Neural progenitor cell (in vitro differentiated cells): ENCODE results near the gene MFGE8. TPM values are rescaled to one million over a fixed set of nuclear protein-coding genes. Genes with fewer than 3 reads are reported as not detected.
A peak's percentile ranks its signal among the peaks of the same experiment; 100 is the strongest.
"Not testable (repeated sequence)": the region's sequence is repeated elsewhere in the genome, so short reads cannot be mapped to it uniquely, and the experiment has no call there.

Source experiments
- DNase-seq: peaks from one replicate; pipeline ENCODE4 v3.0.0-alpha.2; 2016; ENCODE audit warnings: low spot score
- H2AFZ ChIP-seq: fragments of 200-600 bp; sonication (generic); replicated peaks from 2 replicates; pipeline ENCODE4 v1.6.1; 2016; ENCODE audit warnings: antibody characterized with exemption
- H3F3A ChIP-seq: fragments of 200-600 bp; sonication (generic); 2 replicates; pipeline ENCODE4 v1.6.1; 2016; ENCODE audit warnings: antibody characterized with exemption, low read depth
- H3K27ac ChIP-seq: fragments of 200-600 bp; sonication (generic); 2 replicates; pipeline ENCODE4 v1.5.1; 2016; ENCODE audit warnings: mild to moderate bottlenecking
- H3K27me3 ChIP-seq: fragments of 200-600 bp; sonication (generic); 2 replicates; pipeline ENCODE4 v1.6.1; 2016; ENCODE audit warnings: mild to moderate bottlenecking, moderate library complexity
- H3K36me3 ChIP-seq: fragments of 200-600 bp; sonication (generic); 2 replicates; pipeline ENCODE4 v1.5.1; 2016
- H3K4me1 ChIP-seq: fragments of 200-600 bp; sonication (generic); 2 replicates; pipeline ENCODE4 v1.6.1; 2016; ENCODE audit warnings: mixed run types
- H3K4me2 ChIP-seq: fragments of 200-600 bp; sonication (generic); 2 replicates; pipeline ENCODE4 v1.6.1; 2016
- H3K4me3 ChIP-seq: fragments of 200-600 bp; sonication (generic); 2 replicates; pipeline ENCODE4 v1.5.1; 2016
- H3K79me2 ChIP-seq: fragments of 200-600 bp; sonication (generic); 2 replicates; pipeline ENCODE4 v1.6.1; 2016; ENCODE audit warnings: low read depth
- H3K9ac ChIP-seq: fragments of 200-600 bp; sonication (generic); 2 replicates; pipeline ENCODE4 v1.6.1; 2016
- H3K9me3 ChIP-seq: fragments of 200-600 bp; sonication (generic); 2 replicates; pipeline ENCODE4 v1.5.1; 2016; ENCODE audit warnings: low read depth
- H4K20me1 ChIP-seq: fragments of 200-600 bp; sonication (generic); 2 replicates; pipeline ENCODE4 v1.6.1; 2016; ENCODE audit warnings: low read depth
- H3K27ac Mint-ChIP-seq: 3 replicates; pipeline ENCODE4 v1.8.0; 2021; ENCODE audit warnings: mixed read lengths
- H3K27me3 Mint-ChIP-seq: 2 replicates; pipeline ENCODE4 v1.8.0; 2022; ENCODE audit warnings: low read depth, mild to moderate bottlenecking, inconsistent platforms, moderate library complexity, mixed read lengths; ENCODE audit not compliant: insufficient read depth
- H3K36me3 Mint-ChIP-seq: 3 replicates; pipeline ENCODE4 v1.8.0; 2021; ENCODE audit warnings: mixed read lengths
- H3K4me1 Mint-ChIP-seq: 3 replicates; pipeline ENCODE4 v1.8.0; 2021; ENCODE audit warnings: mixed read lengths
- H3K4me3 Mint-ChIP-seq: 3 replicates; pipeline ENCODE4 v1.8.0; 2021; ENCODE audit warnings: mild to moderate bottlenecking, moderate library complexity, mixed read lengths
- H3K9me3 Mint-ChIP-seq: 3 replicates; pipeline ENCODE4 v1.8.0; 2020; ENCODE audit warnings: mixed read lengths
- EZH2 ChIP-seq: fragments of 200-600 bp; sonication (generic); IDR thresholded peaks from 2 replicates; pipeline ENCODE4 v1.6.1; 2017; ENCODE audit warnings: antibody characterized with exemption, mild to moderate bottlenecking, moderate library complexity
- EZH2phosphoT487 ChIP-seq: fragments of 200-600 bp; sonication (generic); IDR thresholded peaks from 2 replicates; pipeline ENCODE4 v1.6.1; 2017; ENCODE audit warnings: antibody characterized with exemption
- total RNA-seq: library from RNA; depleted of rRNA; stranded (reverse); fragments of >200 nt; gene quantifications from 2 replicates; pipeline ENCODE4 v1.2.3, GENCODE V29; 2015; ENCODE audit warnings: low replicate concordance
- TF ChIP-seq, protein P1 (sequence below): fragments of 200-600 bp; sonication (generic); IDR thresholded peaks from 2 replicates; pipeline ENCODE4 v1.5.1; 2017; ENCODE audit warnings: antibody characterized with exemption, mild to moderate bottlenecking

MFGE8 gene
- total RNA-seq, 1 donor from 2014 or later, result 92.6 TPM

DNA sequence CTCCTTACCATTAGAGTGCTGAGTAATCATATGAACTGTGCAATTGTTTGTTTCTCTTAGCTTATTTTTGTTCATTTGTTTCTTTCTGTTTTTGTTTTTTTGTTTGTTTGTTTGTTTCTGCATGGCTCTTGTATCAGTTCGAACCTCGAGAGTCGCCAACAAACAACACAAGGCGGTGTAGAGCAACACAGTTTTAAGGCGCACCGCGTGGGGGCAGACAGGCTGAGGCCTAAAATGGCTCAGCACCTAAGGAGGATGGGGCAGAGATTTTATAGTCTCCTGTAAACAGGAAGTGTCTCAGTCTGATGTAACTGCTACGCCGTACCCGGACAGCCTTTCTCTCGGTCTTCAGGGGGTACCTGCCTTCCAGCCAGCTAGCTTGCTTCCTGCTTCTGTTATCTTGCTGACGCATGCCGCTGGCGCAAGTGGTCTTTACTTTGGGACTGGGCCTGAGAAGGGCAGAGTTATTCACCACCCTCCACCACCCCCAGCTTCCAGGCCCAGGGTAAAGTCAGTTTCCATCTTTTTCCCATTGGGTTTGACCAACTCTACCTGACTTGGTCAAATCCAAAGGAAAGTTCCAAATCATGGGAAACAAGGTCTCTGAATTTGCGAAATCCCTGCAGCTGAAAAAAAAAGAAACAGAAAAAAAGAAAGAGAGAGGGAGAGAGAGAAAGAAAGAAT lies 25.8 kb upstream of the MFGE8 start:
- TF ChIP-seq EZH2 (no peak), EZH2phosphoT487 (no peak)
- TF ChIP-seq, protein P1, sequence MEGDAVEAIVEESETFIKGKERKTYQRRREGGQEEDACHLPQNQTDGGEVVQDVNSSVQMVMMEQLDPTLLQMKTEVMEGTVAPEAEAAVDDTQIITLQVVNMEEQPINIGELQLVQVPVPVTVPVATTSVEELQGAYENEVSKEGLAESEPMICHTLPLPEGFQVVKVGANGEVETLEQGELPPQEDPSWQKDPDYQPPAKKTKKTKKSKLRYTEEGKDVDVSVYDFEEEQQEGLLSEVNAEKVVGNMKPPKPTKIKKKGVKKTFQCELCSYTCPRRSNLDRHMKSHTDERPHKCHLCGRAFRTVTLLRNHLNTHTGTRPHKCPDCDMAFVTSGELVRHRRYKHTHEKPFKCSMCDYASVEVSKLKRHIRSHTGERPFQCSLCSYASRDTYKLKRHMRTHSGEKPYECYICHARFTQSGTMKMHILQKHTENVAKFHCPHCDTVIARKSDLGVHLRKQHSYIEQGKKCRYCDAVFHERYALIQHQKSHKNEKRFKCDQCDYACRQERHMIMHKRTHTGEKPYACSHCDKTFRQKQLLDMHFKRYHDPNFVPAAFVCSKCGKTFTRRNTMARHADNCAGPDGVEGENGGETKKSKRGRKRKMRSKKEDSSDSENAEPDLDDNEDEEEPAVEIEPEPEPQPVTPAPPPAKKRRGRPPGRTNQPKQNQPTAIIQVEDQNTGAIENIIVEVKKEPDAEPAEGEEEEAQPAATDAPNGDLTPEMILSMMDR, result no peak
- peaks cover 6% of the 10 kb centered on the region for H3K4me1 ChIP-seq
- no peaks in the 10 kb centered on the region for H4K20me1 ChIP-seq
- Mint-ChIP-seq H3K4me3 (no peak overlapping the region), H3K27ac (no peak overlapping the region), H3K4me1 (peaks cover 4% of the 10 kb centered on the region), H3K36me3 (peaks cover 3% of the 10 kb centered on the region), H3K9me3 (peaks cover 27% of the 10 kb centered on the region), H3K27me3 (no peaks in the 10 kb centered on the region)
- H3F3A ChIP-seq, result no peaks in the 10 kb centered on the region
- H3K9me3 ChIP-seq, result no peaks in the 10 kb centered on the region
- no peaks in the 10 kb centered on the region for H3K27me3 ChIP-seq
- peak; percentile 9 for DNase-seq
- H3K36me3 ChIP-seq, result no peaks in the 10 kb centered on the region
- H3K4me2 ChIP-seq, result no peak overlapping the region
- no peaks in the 10 kb centered on the region for H3K79me2 ChIP-seq
- H3K4me3 ChIP-seq, result no peak overlapping the region
- no peak overlapping the region for H3K27ac ChIP-seq
- peak overlapping the region; percentile 52 for H2AFZ ChIP-seq
- no peak overlapping the region for H3K9ac ChIP-seq

DNA sequence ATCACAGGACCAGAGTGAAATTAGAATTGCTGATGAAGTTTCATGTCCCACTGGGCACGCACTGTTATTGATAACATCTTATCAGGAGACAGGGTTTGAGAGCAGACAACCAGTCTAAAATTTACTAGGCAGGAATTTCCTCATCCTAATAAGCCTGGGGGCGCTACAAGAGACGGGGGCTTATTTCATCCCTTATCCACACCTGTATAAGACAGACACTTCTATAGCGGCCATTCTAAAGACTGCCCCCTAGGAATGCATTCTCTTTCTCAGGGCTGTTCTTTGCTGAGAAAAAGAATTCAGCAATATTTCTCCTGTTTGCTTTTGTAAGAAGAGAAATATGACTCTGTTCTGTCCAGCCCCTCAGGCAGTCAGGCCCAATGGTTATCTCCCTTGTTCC lies 21.3 kb upstream of the MFGE8 start:
- not testable (repeated sequence) for H3K4me3 Mint-ChIP-seq, H3K9me3 ChIP-seq, H3K79me2 ChIP-seq, H3K4me2 ChIP-seq, H3K36me3 ChIP-seq, H3K27ac Mint-ChIP-seq, H3K36me3 Mint-ChIP-seq, H3K9ac ChIP-seq, H3K4me3 ChIP-seq, H3F3A ChIP-seq, H3K27me3 Mint-ChIP-seq, H2AFZ ChIP-seq, H4K20me1 ChIP-seq, H3K27me3 ChIP-seq, H3K4me1 ChIP-seq, DNase-seq, H3K27ac ChIP-seq, H3K4me1 Mint-ChIP-seq
- H3K9me3 Mint-ChIP-seq, result peaks cover 30% of the 10 kb centered on the region

DNA sequence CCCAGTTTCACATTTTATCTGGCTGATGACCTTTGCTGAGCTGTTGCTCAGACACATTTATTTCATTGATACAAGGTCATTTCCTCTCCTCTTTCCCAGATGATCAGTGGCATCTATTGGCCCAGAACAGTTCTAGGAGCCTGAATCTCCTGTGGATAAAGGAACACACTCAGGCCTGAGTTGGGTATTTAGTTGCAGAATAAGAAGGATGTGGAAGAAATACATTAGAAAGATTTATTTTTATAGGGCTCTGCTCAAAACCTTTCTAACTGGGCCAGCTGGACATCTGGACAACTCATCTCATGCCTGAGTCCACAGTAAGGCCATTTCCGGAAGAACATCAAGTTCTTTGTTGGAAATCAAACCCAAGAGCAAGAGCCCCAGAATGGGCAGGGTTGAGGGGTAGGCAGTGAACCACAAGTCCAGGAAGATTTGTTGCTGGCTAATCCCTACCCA lies 19.7 kb upstream of the MFGE8 start:
- Mint-ChIP-seq H3K9me3 (peaks cover 39% of the 10 kb centered on the region), H3K4me3 (no peak overlapping the region), H3K27me3 (peaks cover 10% of the 10 kb centered on the region), H3K36me3 (no peaks in the 10 kb centered on the region), H3K4me1 (no peaks in the 10 kb centered on the region), H3K27ac (no peak overlapping the region)
- TF ChIP-seq, protein P1, result no peak
- no peak for TF ChIP-seq EZH2
- no peak for TF ChIP-seq EZH2phosphoT487
- H3F3A ChIP-seq, result no peaks in the 10 kb centered on the region
- H3K27me3 ChIP-seq, result no peaks in the 10 kb centered on the region
- peaks cover 6% of the 10 kb centered on the region for H3K9me3 ChIP-seq
- H3K4me1 ChIP-seq, result no peaks in the 10 kb centered on the region
- H3K36me3 ChIP-seq, result no peaks in the 10 kb centered on the region
- no peaks in the 10 kb centered on the region for H3K79me2 ChIP-seq
- no peak overlapping the region for H3K27ac ChIP-seq
- H3K9ac ChIP-seq, result no peak overlapping the region
- no peak overlapping the region for H3K4me2 ChIP-seq
- H4K20me1 ChIP-seq, result no peaks in the 10 kb centered on the region
- no peak overlapping the region for H3K4me3 ChIP-seq
- no peak for DNase-seq
- H2AFZ ChIP-seq, result no peak overlapping the region

DNA sequence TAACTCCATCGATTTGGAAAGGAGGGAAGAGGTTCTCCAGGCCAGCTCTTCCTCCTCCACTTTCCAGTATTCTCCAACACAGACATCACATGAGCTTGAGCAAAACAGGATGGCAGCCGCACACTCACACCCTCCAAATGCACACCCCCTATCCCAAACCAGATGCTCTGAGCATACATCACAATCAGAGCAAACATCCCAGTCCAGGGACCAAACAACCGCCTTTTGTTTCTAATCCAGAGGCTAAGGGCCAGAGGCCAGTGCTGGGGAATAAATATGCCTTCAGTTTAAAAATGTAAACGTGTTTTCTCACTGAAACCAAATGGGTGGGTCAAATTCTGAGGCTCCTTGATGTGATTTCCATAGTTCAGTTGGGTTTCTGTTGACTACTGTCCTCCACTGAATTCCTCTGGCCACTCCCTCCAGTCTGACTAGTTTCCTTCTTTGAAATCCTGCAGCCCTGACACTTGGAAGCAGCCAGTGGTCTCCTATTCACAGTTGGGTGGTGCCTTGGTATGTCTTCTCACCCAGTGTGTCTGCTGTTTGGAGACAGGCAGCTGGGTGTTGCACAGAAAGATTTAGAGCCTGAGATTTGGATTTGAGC lies 19.2 kb upstream of the MFGE8 start:
- Mint-ChIP-seq H3K4me3 (no peak overlapping the region), H3K27ac (no peak overlapping the region), H3K36me3 (no peaks in the 10 kb centered on the region), H3K9me3 (peaks cover 39% of the 10 kb centered on the region), H3K27me3 (peaks cover 10% of the 10 kb centered on the region), H3K4me1 (no peaks in the 10 kb centered on the region)
- Histone ChIP-seq H3K27me3 (no peaks in the 10 kb centered on the region), H3K9me3 (peaks cover 9% of the 10 kb centered on the region), H3K4me2 (no peak overlapping the region), H3K9ac (no peak overlapping the region), H3K27ac (no peak overlapping the region), H2AFZ (no peak overlapping the region), H3F3A (no peaks in the 10 kb centered on the region), H3K4me1 (no peaks in the 10 kb centered on the region), H3K79me2 (no peaks in the 10 kb centered on the region), H3K36me3 (no peaks in the 10 kb centered on the region), H3K4me3 (no peak overlapping the region), H4K20me1 (no peaks in the 10 kb centered on the region)
- TF ChIP-seq, protein P1, result no peak
- no peak for TF ChIP-seq EZH2phosphoT487
- no peak for TF ChIP-seq EZH2
- DNase-seq, result no peak
